ENCODE measurements around the gene LIN7B. TPM values are rescaled to one million over a fixed set of nuclear protein-coding genes. Genes with fewer than 3 reads are reported as not detected.
A peak's percentile ranks its signal among the peaks of the same experiment; 100 is the strongest.

Gene LIN7B
- total and polyA plus RNA-seq, 8 donors, result 4.0 to 118 (median 11.5) TPM; not detected in 1

- H3K4me3 ChIP-seq, result peak overlapping the region; percentile 11 to 39 (median 32)
- H3K36me3 ChIP-seq, result no peaks in the 10 kb centered on the region
- 39 to 72% (median 65%) methylated on average over 13 to 15 of the region's 15 CpGs for WGBS, 5 donors
- no peak for DNase-seq
- peaks cover 21 to 39% (median 28%) of the 10 kb centered on the region in 4 donors for H3K4me1 ChIP-seq
- H3K9me3 ChIP-seq, result no peaks in the 10 kb centered on the region
- H3K27ac ChIP-seq, result peak overlapping the region in 4 of 5 donors; percentile 30 to 78 (median 69)
- no peak for TF ChIP-seq POLR2A (IDR thresholded peaks at IDR 0.05)
- peaks cover 0 to 6% (median 0%) of the 10 kb centered on the region in 3 donors for H3K27me3 ChIP-seq
- intact Hi-C loops (cut with DNase I; ENCODE audit: low total_unique reads), result no loop called here
Observed at GRCh38 chr19:49128545-49129237, 14.5 kb downstream of the LIN7B start.

GRCh38 chr19:49129238-49129583 is 15.0 kb downstream of the LIN7B start:
- intact Hi-C loops (cut with DNase I; ENCODE audit: low total_unique reads), result no loop called here
- peak in 1 of 2 donors; percentile 61 for DNase-seq
- no peak for TF ChIP-seq POLR2AphosphoS5 (IDR thresholded peaks at IDR 0.05)
- no peak for TF ChIP-seq EP300 (IDR thresholded peaks at IDR 0.05)
- no peak for TF ChIP-seq POLR2A (IDR thresholded peaks at IDR 0.05)
- TF ChIP-seq CTCF (IDR thresholded peaks at IDR 0.05), result no peak
- no peak overlapping the region for H3K27ac ChIP-seq
- H3K4me1 ChIP-seq, result peaks cover 24 to 44% (median 34%) of the 10 kb centered on the region in 4 donors
- peaks cover 0 to 6% (median 0%) of the 10 kb centered on the region in 3 donors for H3K27me3 ChIP-seq
- no peak overlapping the region for H3K4me3 ChIP-seq
- 34 to 73% (median 61%) methylated on average over 16 of the region's 16 CpGs for WGBS, 5 donors
- no peaks in the 10 kb centered on the region for H3K36me3 ChIP-seq
- no peaks in the 10 kb centered on the region for H3K9me3 ChIP-seq

GRCh38 chr19:49130325-49130724 is 16.2 kb downstream of the LIN7B start:
- H3K4me3 ChIP-seq, result no peak overlapping the region
- peaks cover 0 to 11% (median 0%) of the 10 kb centered on the region in 3 donors for H3K27me3 ChIP-seq
- intact Hi-C loops (cut with DNase I; ENCODE audit: low total_unique reads), result no loop called here
- no peak overlapping the region for H3K27ac ChIP-seq
- no peaks in the 10 kb centered on the region for H3K9me3 ChIP-seq
- no peaks in the 10 kb centered on the region for H3K36me3 ChIP-seq
- TF ChIP-seq POLR2AphosphoS5 (IDR thresholded peaks at IDR 0.05), result no peak
- no peak for TF ChIP-seq POLR2A (IDR thresholded peaks at IDR 0.05)
- TF ChIP-seq CTCF (IDR thresholded peaks at IDR 0.05), result no peak
- TF ChIP-seq EP300 (IDR thresholded peaks at IDR 0.05), result no peak
- 92 to 95% (median 94%) methylated on average over 24 of the region's 24 CpGs for WGBS, 5 donors
- H3K4me1 ChIP-seq, result peaks cover 24 to 46% (median 37%) of the 10 kb centered on the region in 4 donors
- no peak for DNase-seq

GRCh38 chr19:49132974-49133609 is 18.9 kb downstream of the LIN7B start:
- 9 to 32% (median 16%) methylated on average over 48 to 49 of the region's 49 CpGs for WGBS, 5 donors
- Histone ChIP-seq H3K36me3 (no peaks in the 10 kb centered on the region), H3K27ac (peak overlapping the region in 4 of 5 donors; percentile 33 to 70 (median 42)), H3K27me3 (peaks cover 0 to 11% (median 0%) of the 10 kb centered on the region in 3 donors), H3K9me3 (no peaks in the 10 kb centered on the region), H3K4me1 (peaks cover 19 to 51% (median 39%) of the 10 kb centered on the region in 4 donors), H3K4me3 (peak overlapping the region; percentile 33 to 46 (median 37))
- peak; percentile 51 to 67 for DNase-seq
- no peak for TF ChIP-seq POLR2A (IDR thresholded peaks at IDR 0.05)
- no peak for TF ChIP-seq EP300 (IDR thresholded peaks at IDR 0.05)
- no peak for TF ChIP-seq CTCF (IDR thresholded peaks at IDR 0.05)
- TF ChIP-seq POLR2AphosphoS5 (IDR thresholded peaks at IDR 0.05), result no peak
- intact Hi-C loops (cut with DNase I; ENCODE audit: low total_unique reads), result no loop called here

Measured in stomach (tissue), 9 donors.